ENCODE measurements around the gene LRRK2.

DNA sequence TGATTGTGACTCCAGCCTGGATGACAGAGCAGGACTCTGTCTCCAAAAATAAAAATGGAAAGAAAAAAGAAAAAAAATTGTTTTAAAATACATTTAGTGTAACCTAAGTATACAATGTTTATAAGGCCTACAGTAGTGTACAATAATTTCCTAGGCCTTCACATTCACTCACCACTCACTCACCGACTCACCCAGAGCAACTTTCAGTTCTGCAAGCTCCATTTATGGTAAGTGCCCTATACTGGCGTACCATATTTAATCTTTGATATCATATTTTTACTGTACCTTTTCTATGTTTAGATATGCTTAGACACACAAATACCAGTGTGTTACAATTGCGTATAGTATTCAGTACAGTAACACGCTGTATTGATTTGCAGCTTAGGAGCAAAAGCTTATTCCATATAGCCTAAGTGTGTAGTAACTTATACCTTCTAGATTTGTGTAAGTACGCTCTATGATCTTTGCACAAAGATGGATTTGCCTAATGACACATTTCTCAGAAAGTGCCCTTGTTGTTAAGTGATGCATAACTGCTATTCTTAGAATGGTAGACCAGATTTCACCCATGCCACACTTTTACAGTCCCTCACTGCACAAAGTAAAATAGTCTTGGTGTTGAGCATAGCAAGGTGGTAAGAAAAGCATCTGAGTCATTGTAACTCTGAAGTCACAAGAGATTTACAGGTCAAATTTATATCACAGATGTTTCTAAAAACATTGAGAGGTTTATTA lies 151.9 kb downstream of the LRRK2 start:
- TF ChIP-seq POLR2A (IDR thresholded peaks at IDR 0.05) (no peak), EP300 (IDR thresholded peaks at IDR 0.05) (no peak)
- TF ChIP-seq, protein P1, sequence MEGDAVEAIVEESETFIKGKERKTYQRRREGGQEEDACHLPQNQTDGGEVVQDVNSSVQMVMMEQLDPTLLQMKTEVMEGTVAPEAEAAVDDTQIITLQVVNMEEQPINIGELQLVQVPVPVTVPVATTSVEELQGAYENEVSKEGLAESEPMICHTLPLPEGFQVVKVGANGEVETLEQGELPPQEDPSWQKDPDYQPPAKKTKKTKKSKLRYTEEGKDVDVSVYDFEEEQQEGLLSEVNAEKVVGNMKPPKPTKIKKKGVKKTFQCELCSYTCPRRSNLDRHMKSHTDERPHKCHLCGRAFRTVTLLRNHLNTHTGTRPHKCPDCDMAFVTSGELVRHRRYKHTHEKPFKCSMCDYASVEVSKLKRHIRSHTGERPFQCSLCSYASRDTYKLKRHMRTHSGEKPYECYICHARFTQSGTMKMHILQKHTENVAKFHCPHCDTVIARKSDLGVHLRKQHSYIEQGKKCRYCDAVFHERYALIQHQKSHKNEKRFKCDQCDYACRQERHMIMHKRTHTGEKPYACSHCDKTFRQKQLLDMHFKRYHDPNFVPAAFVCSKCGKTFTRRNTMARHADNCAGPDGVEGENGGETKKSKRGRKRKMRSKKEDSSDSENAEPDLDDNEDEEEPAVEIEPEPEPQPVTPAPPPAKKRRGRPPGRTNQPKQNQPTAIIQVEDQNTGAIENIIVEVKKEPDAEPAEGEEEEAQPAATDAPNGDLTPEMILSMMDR (IDR thresholded peaks at IDR 0.05), result no peak
